Endothelial cell of umbilical vein (primary cell): Measurements from ENCODE around the gene TIMM21. TPM values are rescaled to one million over a fixed set of nuclear protein-coding genes. Genes with fewer than 3 reads are reported as not detected.

Source experiments
- BruUV-seq: library from RNA; stranded (reverse); fragments of 400-500 nt; replicated peaks from 2 replicates; lab custom pipeline; 2021; lab: Mats Ljungman, UMichigan
- CTCF ChIA-PET: fragments of 300-600, 350-600 bp; sonication (Branson Sonifier 250); formaldehyde crosslinking; loops from one replicate; lab custom pipeline; 2021; ENCODE audit warnings: antibody characterized with exemption, inconsistent platforms; lab: Charles Lee
- POLR2A ChIA-PET: fragments of 300-600, 350-600 bp; sonication (Branson Sonifier 250); formaldehyde crosslinking; loops from one replicate; lab custom pipeline; 2021; ENCODE audit warnings: antibody characterized with exemption, inconsistent platforms; lab: Charles Lee
- DNase-seq: peaks from one replicate; pipeline ENCODE4 v3.0.0-alpha.2; 2011; ENCODE audit warnings: low read depth, low spot score
- FAIRE-seq: peaks from 2 replicates; lab custom pipeline; 2011; peaks lifted over from hg19 to GRCh38; lab: Jason Lieb, UNC
- H2AFZ ChIP-seq: 2 replicates; pipeline ENCODE4 v1.6.0; 2012; ENCODE audit warnings: low read depth, low read length, control low read depth, inconsistent platforms
- H3K27ac ChIP-seq: 2 replicates; pipeline ENCODE4 v1.5.1; 2011; ENCODE audit warnings: low read depth, mild to moderate bottlenecking, control low read depth, low read length, moderate library complexity; ENCODE audit not compliant: insufficient read depth
- H3K27me3 ChIP-seq, 2 experiments: 2 replicates each; pipeline versions ENCODE4 v1.6.0 to v1.6.1; 2011; ENCODE audit warnings: low read length in 2 of 2, mixed read lengths in 1 of 2; ENCODE audit not compliant: control insufficient read depth in 2 of 2, insufficient read depth in 2 of 2
- H3K36me3 ChIP-seq, 2 experiments: 2 replicates in 1 of 2; 3 replicates in 1 of 2; pipeline ENCODE4 v1.5.1; 2011; ENCODE audit warnings: low read length in 2 of 2, mild to moderate bottlenecking in 1 of 2, moderate library complexity in 1 of 2; ENCODE audit not compliant: control insufficient read depth in 2 of 2, insufficient read depth in 2 of 2; ENCODE audit errors: extremely low read depth in 1 of 2
- H3K4me1 ChIP-seq: 3 replicates; pipeline ENCODE4 v1.5.1; 2011; ENCODE audit warnings: mild to moderate bottlenecking, low read length; ENCODE audit not compliant: control insufficient read depth, insufficient read depth; ENCODE audit errors: extremely low read depth
- H3K4me2 ChIP-seq: 2 replicates; pipeline ENCODE4 v1.6.1; 2011; ENCODE audit warnings: low read length, control low read depth, mixed read lengths; ENCODE audit not compliant: insufficient read depth
- H3K4me3 ChIP-seq, 3 experiments: fragments of 200-600 bp in 1 of 3; sonication (generic), shearing (Covaris generic) in 1 of 3; replicated peaks in 1 of 3; 2 replicates each; pipeline ENCODE4 v1.5.1; 2011 to 2016; ENCODE audit warnings: control low read depth in 3 of 3, low read length in 3 of 3, mild to moderate bottlenecking in 2 of 3, inconsistent platforms in 1 of 3, low read depth in 1 of 3, moderate library complexity in 1 of 3; ENCODE audit not compliant: insufficient read depth in 1 of 3
- H3K79me2 ChIP-seq: 2 replicates; pipeline ENCODE4 v1.6.0; 2012; ENCODE audit warnings: low read length, inconsistent platforms; ENCODE audit not compliant: control insufficient read depth, insufficient read depth
- H3K9ac ChIP-seq: replicated peaks from 2 replicates; pipeline ENCODE3; 2011; ENCODE audit warnings: low read length, control low read depth; ENCODE audit not compliant: insufficient read depth; ENCODE audit errors: extremely low read depth
- H3K9me1 ChIP-seq: replicated peaks from 3 replicates; pipeline ENCODE4 v1.6.0; 2011; ENCODE audit warnings: mild to moderate bottlenecking, low read length; ENCODE audit not compliant: control insufficient read depth, insufficient read depth; ENCODE audit errors: extremely low read depth
- H3K9me3 ChIP-seq: replicated peaks from 2 replicates; pipeline ENCODE4 v1.5.1; 2012; ENCODE audit warnings: low read length, inconsistent platforms; ENCODE audit not compliant: control insufficient read depth, insufficient read depth
- H4K20me1 ChIP-seq: replicated peaks from 2 replicates; pipeline ENCODE3; 2011; ENCODE audit warnings: mild to moderate bottlenecking, low read length; ENCODE audit not compliant: control insufficient read depth, insufficient read depth; ENCODE audit errors: extremely low read depth
- CTCF ChIP-seq, 2 donors: IDR thresholded peaks; 1 replicate in 1 of 2; 2 replicates in 1 of 2; pipeline ENCODE4 v1.5.1; 2011; ENCODE audit warnings: low read length in 2 of 2, mild to moderate bottlenecking in 2 of 2, moderate library complexity in 2 of 2, control low read depth in 1 of 2, inconsistent platforms in 1 of 2, low read depth in 1 of 2; ENCODE audit not compliant: insufficient read depth in 1 of 2; ENCODE audit errors: extremely low read depth in 1 of 2
- FOS ChIP-seq: IDR thresholded peaks from 2 replicates; pipeline ENCODE4 v1.6.1; 2011; ENCODE audit warnings: mild to moderate bottlenecking, low read length, moderate library complexity, borderline replicate concordance; ENCODE audit not compliant: insufficient read depth
- GATA2 ChIP-seq: IDR thresholded peaks from 2 replicates; pipeline ENCODE4 v1.7.0; 2011; ENCODE audit warnings: low read depth, mild to moderate bottlenecking, moderate library complexity, mixed read lengths, low read length; ENCODE audit not compliant: insufficient read length, insufficient read depth
- MAX ChIP-seq: IDR thresholded peaks from 2 replicates; pipeline ENCODE4 v1.6.1; 2011; ENCODE audit not compliant: insufficient read depth, insufficient read length
- MYC ChIP-seq: IDR thresholded peaks from one replicate; pipeline ENCODE4 v1.6.1; 2011; ENCODE audit warnings: mild to moderate bottlenecking, low read depth, low read length
- POLR2A ChIP-seq: IDR thresholded peaks from 2 replicates; pipeline ENCODE4 v1.6.1; 2012; ENCODE audit warnings: low read depth, mild to moderate bottlenecking, control low read depth, low read length
- POLR2AphosphoS5 ChIP-seq: IDR thresholded peaks from 2 replicates; pipeline ENCODE4 v1.6.1; 2012; ENCODE audit warnings: low read depth, mild to moderate bottlenecking, control low read depth, low read length, moderate library complexity; ENCODE audit not compliant: insufficient read depth
- dilution Hi-C: fragments of 300-500 bp; cut with MboI; formaldehyde crosslinking; loops from one replicate; pipeline ENCODE4 v1.15.0; 2019; ENCODE audit warnings: low sequenced_read_pairs; ENCODE audit not compliant: extremely low pct_ligation_motif_present
- intact Hi-C: fragments of 100-400 bp; cut with micrococcal nuclease; formaldehyde crosslinking; loops from one replicate; pipeline ENCODE4 v1.10.0; 2022
- polyA plus RNA-seq, 4 experiments: library from polyadenylated mRNA; depleted of rRNA in 3 of 4; stranded (reverse) in 3 of 4; unstranded in 1 of 4; fragments of >200 nt; gene quantifications; 2 replicates each; pipeline versions ENCODE4 v1.2.1 to v1.2.3, GENCODE V29; 2011 to 2012; ENCODE audit warnings: missing spikeins in 1 of 4
- total RNA-seq: library from RNA; stranded (reverse); gene quantifications from 2 replicates; pipeline ENCODE4 v1.2.3, GENCODE V29; 2021

The TIMM21 gene
- total and polyA plus RNA-seq, 2 donors (not counting 3 experiments of a cell fraction or from before 2014, with no cell fraction given): 22.9 to 38.9 TPM

DNA sequence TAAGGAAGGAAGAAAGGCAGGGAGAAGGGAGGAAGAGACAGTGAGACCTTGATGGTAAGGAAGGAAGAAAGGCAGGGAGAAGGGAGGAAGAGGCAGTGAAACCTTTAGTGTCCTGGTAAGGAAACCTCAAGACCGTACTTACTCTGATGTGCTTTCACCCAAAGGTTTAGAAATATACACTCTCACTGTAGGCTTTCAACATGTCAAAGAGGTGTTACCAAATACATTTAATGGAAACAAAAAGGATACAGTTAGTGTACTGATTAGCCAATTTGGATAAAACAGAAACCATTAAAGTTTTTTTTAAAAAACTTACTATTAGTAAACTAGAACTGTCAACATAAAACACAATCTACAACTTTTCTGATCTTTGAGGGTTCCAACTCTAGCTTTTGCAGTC is 7.7 kb upstream of the TIMM21 start:
- CTCF ChIA-PET: no interaction called here

More for the DNA sequence above, 7.7 kb upstream of the TIMM21 start:
- no peaks in the 10 kb centered on the region for H3K27me3 ChIP-seq
- H4K20me1 ChIP-seq: no peaks in the 10 kb centered on the region
- POLR2A ChIA-PET: no interaction called here
- no peak overlapping the region for H3K4me3 ChIP-seq
- no peak overlapping the region for H3K27ac ChIP-seq
- H3K4me2 ChIP-seq: no peak overlapping the region
- no peak for FAIRE-seq
- no peaks in the 10 kb centered on the region for H3K9me1 ChIP-seq
- BruUV-seq: no TSS peak
- no peaks in the 10 kb centered on the region for H3K4me1 ChIP-seq
- intact Hi-C loops (no loop called here), dilution Hi-C loops (no loop called here)
- DNase-seq: no peak
- TF ChIP-seq MYC (no peak), MAX (no peak), POLR2AphosphoS5 (no peak), FOS (no peak), CTCF (IDR thresholded peaks at IDR 0.05; ENCODE audit: extremely low read depth in 1 of 2, insufficient read depth in 1 of 2, low read depth in 1 of 2, low read length in 2 of 2) (no peak), POLR2A (no peak), GATA2 (no peak)
- H3K9ac ChIP-seq: no peak overlapping the region
- H2AFZ ChIP-seq: no peak overlapping the region
- H3K36me3 ChIP-seq: no peaks in the 10 kb centered on the region
- H3K79me2 ChIP-seq: no peaks in the 10 kb centered on the region
- H3K9me3 ChIP-seq: no peaks in the 10 kb centered on the region
